Esophagus muscularis mucosa (tissue), 4 donors: Measurements from ENCODE around the gene KDF1. TPM values are rescaled to one million over a fixed set of nuclear protein-coding genes. Genes with fewer than 3 reads are reported as not detected.

Experiments
- DNase-seq: peaks from one replicate; pipeline ENCODE4 v3.0.0-alpha.2; 2017; ENCODE audit errors: extremely low spot score
- H3K27ac ChIP-seq, 4 donors: fragments of 200-600 bp; sonication (generic); replicated peaks in 1 of 4; 1 replicate in 3 of 4; 2 replicates in 1 of 4; pipeline ENCODE4 v1.5.1; 2016 to 2019; ENCODE audit warnings: mild to moderate bottlenecking in 1 of 4
- H3K27me3 ChIP-seq, 4 donors: fragments of 200-600 bp; sonication (generic); one replicate each; pipeline versions ENCODE4 v1.5.1 to v1.6.0; 2016 to 2019
- H3K36me3 ChIP-seq, 4 donors: fragments of 200-600 bp; sonication (generic); one replicate each; pipeline ENCODE4 v1.5.1; 2016 to 2019
- H3K4me1 ChIP-seq, 4 donors: fragments of 200-600 bp; sonication (generic); one replicate each; pipeline ENCODE4 v1.5.1; 2016 to 2019
- H3K4me3 ChIP-seq, 4 donors: fragments of 200-600 bp; sonication (generic); 1 replicate in 2 of 4; 2 replicates in 2 of 4; pipeline ENCODE4 v1.5.1; 2016 to 2019; ENCODE audit warnings: mild to moderate bottlenecking in 4 of 4, moderate library complexity in 1 of 4
- H3K9me3 ChIP-seq, 4 donors: fragments of 200-600 bp; sonication (generic); 1 replicate in 3 of 4; 2 replicates in 1 of 4; pipeline ENCODE4 v1.5.1; 2016 to 2019
- EP300 ChIP-seq: sonication (generic); formaldehyde crosslinking; IDR thresholded peaks from one replicate; pipeline ENCODE4 v1.6.1; 2017; ENCODE audit warnings: antibody characterized with exemption
- POLR2A ChIP-seq: fragments of 450-650 bp; IDR thresholded peaks from one replicate; pipeline ENCODE4 v1.6.1; 2017; ENCODE audit warnings: antibody characterized with exemption, moderate library complexity, mild to moderate bottlenecking, low read depth
- POLR2AphosphoS5 ChIP-seq, 2 donors: sonication (generic); formaldehyde crosslinking; IDR thresholded peaks; one replicate each; pipeline ENCODE4 v1.6.1; 2017; ENCODE audit warnings: antibody characterized with exemption in 2 of 2
- WGBS: methylation state at CpG from one replicate; pipeline ENCODE4 v1.1.5; 2018; 5-methylcytosine and 5-hydroxymethylcytosine counted together
- intact Hi-C: fragments of 100-400 bp; cut with DNase I; formaldehyde crosslinking; loops from one replicate; pipeline ENCODE4 v1.15.1; 2023
- total RNA-seq, 4 donors: library from RNA; depleted of rRNA; stranded (reverse); fragments of >200 nt; gene quantifications; one replicate each; pipeline versions ENCODE4 v1.1.0 to v1.2.1, GENCODE V29; 2016
- TF ChIP-seq, protein P1 (sequence below), 3 experiments: fragments of 200-600 bp in 2 of 3; fragments of 450-650 bp in 1 of 3; sonication (generic) in 2 of 3; IDR thresholded peaks; one replicate each; pipeline ENCODE4 v1.5.1; 2017 to 2019; ENCODE audit warnings: antibody characterized with exemption in 3 of 3, mild to moderate bottlenecking in 2 of 3, moderate library complexity in 1 of 3

Gene KDF1
- total RNA-seq, 4 donors from 2014 or later, result 0.33 to 0.42 TPM; not detected in 2

DNA sequence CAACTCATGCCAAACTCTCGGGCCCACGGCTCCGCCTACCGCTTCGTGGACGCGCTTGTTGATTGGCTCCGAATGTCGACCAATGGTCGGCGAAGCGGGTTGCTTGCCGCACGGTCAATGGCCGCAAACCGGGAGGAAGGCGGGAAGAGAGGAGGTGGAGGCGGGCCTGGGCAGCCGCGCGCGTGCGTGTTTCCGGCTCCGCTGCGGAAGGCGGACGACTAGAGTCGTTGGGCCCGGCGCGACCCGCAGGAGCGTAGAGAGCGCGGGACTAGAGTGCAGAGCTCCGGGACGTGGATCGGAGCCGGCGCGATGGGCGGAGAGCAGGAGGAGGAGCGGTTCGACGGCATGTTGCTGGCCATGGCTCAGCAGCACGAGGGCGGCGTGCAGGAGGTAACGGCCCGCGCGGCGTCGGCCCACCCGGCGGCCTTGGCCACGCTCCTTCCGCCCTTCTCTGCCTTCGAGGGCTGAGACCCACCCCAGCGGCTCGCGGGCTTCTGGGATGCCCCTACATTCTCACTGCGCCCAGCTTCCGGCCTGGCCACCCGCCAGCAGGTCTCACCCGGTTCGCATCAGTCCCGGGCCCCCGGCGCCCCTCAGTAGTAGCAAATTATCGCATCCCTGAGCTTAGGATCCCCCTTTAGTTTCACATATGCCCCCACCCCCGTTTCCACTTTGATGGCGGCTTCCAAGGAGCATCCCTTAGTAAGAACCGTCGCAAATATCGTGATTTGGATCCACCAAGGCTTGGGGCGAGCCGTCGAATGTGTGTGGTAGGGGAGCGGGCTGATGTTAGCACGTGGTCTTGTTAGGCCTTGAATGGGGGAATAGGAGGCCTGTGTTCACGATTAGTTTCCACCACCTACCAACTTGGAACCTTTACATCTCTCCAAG, 38.5 kb downstream of the KDF1 start, which contains the start of gene NUDC:
TSS of gene NUDC (plus strand) at position 204 of the 891 bp plus-strand sequence. CDS start at position 310, 106 bp downstream.
- under 1% methylated on average over 49 of the region's 83 CpGs for WGBS
- Histone ChIP-seq H3K27ac (peak within 1 kb of the TSS; percentile 86 to 92 (median 88)), H3K9me3 (no peaks in the 10 kb centered on the region), H3K27me3 (no peaks in the 10 kb centered on the region), H3K4me1 (peaks cover 17 to 28% (median 24%) of the 10 kb centered on the region in 4 donors), H3K4me3 (peak within 1 kb of the TSS; percentile 77 to 98 (median 86)), H3K36me3 (peaks cover 27 to 34% (median 30%) of the 10 kb centered on the region in 4 donors)
- DNase-seq, result peak; percentile 98
- intact Hi-C loops, result no loop called here
- TF ChIP-seq POLR2A (peak; percentile 81), POLR2AphosphoS5 (IDR thresholded peaks at IDR 0.05) (peak; percentile 96 to 97)
- TF ChIP-seq, protein P1, sequence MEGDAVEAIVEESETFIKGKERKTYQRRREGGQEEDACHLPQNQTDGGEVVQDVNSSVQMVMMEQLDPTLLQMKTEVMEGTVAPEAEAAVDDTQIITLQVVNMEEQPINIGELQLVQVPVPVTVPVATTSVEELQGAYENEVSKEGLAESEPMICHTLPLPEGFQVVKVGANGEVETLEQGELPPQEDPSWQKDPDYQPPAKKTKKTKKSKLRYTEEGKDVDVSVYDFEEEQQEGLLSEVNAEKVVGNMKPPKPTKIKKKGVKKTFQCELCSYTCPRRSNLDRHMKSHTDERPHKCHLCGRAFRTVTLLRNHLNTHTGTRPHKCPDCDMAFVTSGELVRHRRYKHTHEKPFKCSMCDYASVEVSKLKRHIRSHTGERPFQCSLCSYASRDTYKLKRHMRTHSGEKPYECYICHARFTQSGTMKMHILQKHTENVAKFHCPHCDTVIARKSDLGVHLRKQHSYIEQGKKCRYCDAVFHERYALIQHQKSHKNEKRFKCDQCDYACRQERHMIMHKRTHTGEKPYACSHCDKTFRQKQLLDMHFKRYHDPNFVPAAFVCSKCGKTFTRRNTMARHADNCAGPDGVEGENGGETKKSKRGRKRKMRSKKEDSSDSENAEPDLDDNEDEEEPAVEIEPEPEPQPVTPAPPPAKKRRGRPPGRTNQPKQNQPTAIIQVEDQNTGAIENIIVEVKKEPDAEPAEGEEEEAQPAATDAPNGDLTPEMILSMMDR (IDR thresholded peaks at IDR 0.05), result no peak

DNA sequence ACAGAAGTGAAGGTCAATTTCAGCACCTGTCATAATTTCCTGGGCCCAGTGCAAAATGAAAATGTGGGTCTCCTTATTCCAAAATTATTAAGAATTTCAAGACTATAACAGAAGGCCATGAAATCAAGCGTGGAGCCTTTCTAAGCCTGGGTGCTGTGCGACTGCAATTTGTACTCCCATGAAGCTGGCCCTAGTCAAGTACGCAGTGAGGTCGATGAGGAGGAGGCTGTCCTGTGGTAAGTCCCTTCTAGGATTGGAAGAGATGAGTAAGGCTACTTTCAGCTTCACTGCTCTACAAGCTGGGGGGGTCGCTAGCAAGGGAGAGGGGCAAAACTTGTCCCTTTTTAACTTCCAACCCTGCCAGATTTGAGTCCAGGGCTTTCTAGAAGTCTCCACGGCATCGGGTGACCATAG, 39.1 kb downstream of the KDF1 start:
- WGBS, result 9% methylated on average over 6 of the region's 7 CpGs
- TF ChIP-seq POLR2AphosphoS5 (IDR thresholded peaks at IDR 0.05) (no peak), EP300 (no peak), POLR2A (no peak)
- TF ChIP-seq, protein P1 (IDR thresholded peaks at IDR 0.05), result no peak
- H3K9me3 ChIP-seq, result no peaks in the 10 kb centered on the region
- intact Hi-C loops, result no loop called here
- no peak for DNase-seq
- H3K36me3 ChIP-seq, result peaks cover 20 to 27% (median 25%) of the 10 kb centered on the region in 4 donors
- peak overlapping the region; percentile 77 to 98 (median 86) for H3K4me3 ChIP-seq
- H3K4me1 ChIP-seq, result peaks cover 17 to 28% (median 24%) of the 10 kb centered on the region in 4 donors
- peak overlapping the region; percentile 86 to 92 (median 88) for H3K27ac ChIP-seq
- H3K27me3 ChIP-seq, result no peaks in the 10 kb centered on the region

DNA sequence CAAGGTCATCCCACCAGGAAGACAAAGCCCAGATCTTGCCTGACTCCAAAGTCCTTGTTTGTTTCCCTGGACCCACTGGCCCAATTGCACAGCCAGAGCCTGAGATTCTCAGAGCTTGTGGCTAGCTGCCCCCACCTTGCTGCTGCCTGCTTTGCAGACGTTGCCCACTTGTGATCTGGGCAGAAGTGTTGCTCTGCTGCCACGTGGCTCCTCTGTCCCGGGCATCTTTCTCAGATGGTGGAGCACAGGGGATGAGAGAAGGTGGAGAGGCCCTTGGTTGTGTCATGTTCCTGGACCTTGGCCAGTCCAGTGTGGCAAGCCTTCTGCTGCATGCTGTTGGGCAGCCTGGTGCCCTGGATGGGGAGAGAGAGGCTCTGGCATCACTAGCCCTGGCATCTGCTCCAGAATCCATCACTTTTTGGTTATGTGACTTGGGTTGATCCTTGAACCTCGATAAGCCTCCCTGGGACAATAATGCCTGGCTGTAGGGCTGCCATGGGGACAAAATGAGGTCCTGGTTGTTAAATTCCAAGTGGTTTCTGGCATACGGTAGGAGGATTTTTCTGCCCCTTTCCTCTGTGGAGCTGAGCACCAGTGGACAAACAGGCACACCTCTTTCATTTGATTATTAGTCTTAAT, 44.9 kb downstream of the KDF1 start:
- H3K27ac ChIP-seq, result no peak overlapping the region
- H3K4me3 ChIP-seq, result no peak overlapping the region
- peaks cover 0 to 3% (median 0%) of the 10 kb centered on the region in 4 donors for H3K4me1 ChIP-seq
- no peaks in the 10 kb centered on the region for H3K9me3 ChIP-seq
- WGBS, result 63% methylated on average over 5 of the region's 5 CpGs
- intact Hi-C loops, result no loop called here
- H3K36me3 ChIP-seq, result peaks cover 0 to 1% (median 0%) of the 10 kb centered on the region in 4 donors
- DNase-seq, result no peak
- TF ChIP-seq POLR2A (no peak), EP300 (no peak), POLR2AphosphoS5 (IDR thresholded peaks at IDR 0.05) (no peak)
- TF ChIP-seq, protein P1 (IDR thresholded peaks at IDR 0.05), result no peak
- no peaks in the 10 kb centered on the region for H3K27me3 ChIP-seq

DNA sequence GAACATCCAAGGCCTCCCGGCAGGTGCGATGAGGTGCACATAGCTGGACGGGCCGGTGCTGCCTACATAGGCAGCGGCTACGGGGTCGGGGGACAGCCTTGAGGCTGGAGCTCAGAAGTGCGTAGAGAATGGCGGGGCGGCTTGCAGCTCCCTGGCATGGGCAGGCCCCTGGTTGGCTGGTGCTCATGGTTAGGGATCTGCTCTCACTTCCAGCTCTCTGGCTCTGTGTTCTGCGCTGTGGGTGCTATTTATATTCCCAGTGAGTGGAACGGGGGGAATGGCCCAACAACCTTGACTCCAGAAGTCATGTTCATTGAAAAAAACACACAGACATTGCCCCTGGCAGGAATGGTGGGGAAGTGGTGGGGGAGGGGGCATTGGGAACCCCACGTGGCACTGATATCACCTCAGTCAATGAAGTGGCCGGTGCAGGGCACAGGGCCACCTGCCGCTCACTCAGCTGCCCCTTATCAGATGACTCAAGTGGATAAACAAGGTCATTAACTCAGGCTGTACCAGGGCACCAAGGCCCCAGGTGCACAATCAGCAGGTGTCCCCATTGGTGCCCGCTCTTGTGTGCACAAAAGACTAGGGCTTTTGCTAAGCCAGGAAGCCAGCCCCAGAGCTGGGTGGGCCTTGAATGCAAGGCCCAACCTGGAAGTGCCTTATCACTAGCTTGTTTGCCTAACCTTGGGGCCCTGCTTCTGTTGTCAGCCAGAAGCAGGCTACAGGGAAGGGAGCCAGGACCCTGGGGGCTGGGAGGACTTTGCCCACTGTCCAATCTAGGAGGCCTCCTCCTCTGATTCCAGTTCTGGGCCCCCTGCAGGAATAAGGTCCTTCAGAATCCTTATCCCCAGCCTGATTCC, 46.3 kb downstream of the KDF1 start, which contains the start of gene NR0B2:
TSS of gene NR0B2 (minus strand) at position 222 of the 866 bp plus-strand sequence. CDS start at position 187, 35 bp downstream.
- no peak within 1 kb of the TSS for H3K4me3 ChIP-seq
- intact Hi-C loops, result no loop called here
- no peak for DNase-seq
- H3K4me1 ChIP-seq, result peaks cover 0 to 3% (median 0%) of the 10 kb centered on the region in 4 donors
- no peak within 1 kb of the TSS for H3K27ac ChIP-seq
- no peaks in the 10 kb centered on the region for H3K9me3 ChIP-seq
- no peaks in the 10 kb centered on the region for H3K27me3 ChIP-seq
- peaks cover 0 to 7% (median 0%) of the 10 kb centered on the region in 4 donors for H3K36me3 ChIP-seq
- TF ChIP-seq POLR2A, result no peak
- WGBS, result 85% methylated on average over 13 of the region's 16 CpGs
